GM21360 (cell line): ENCODE data around the gene SON.
"Not testable (repeated sequence)": the region's sequence is repeated elsewhere in the genome, so short reads cannot be mapped to it uniquely, and the experiment has no call there.

Experiments
- ATAC-seq: cut with Tn5 transposase; IDR thresholded peaks from one replicate; pipeline ENCODE4 v1.9.1; 2021; ENCODE audit warnings: mild to moderate bottlenecking, moderate library complexity; ENCODE audit not compliant: unreplicated experiment

Gene SON

DNA sequence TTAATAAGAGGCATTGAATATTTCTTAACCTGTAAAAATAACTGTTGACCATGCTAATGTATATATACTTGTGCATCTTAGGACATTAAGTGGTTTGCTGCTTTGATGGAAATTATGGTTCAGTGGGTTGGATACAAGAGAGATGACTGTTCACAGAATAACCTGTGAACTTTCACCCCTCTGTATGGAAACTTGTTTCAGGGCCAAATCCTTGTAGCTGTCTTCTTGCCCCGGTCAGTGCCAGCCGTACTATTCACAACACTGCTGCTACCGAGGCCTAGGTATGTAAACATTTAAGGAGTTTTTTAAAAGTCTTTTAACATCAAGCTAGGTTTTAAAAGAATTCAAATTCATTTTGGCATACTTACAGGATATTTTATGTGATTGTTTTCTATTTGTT is 29.5 kb downstream of the SON start:
- no peak for ATAC-seq

DNA sequence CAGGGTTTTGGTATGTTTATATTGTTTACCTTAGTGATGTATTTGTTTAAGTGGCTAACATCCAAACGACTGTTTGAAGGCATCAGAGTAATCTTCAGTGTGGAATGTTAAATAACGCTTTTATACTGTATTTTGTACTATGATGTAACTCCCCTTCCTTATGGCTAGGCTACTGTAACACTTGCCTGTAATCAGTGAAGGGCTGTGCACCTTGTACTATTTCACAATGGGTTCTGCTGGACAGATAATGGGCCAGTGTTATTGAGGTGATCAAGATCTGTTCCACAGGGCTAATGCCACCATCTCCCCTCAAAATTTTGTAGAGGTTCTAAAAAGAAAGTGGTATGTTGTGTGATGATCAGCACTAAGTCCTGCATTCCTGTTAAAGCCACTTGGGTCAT is 33.9 kb downstream of the SON start:
- ATAC-seq, result not testable (repeated sequence)

DNA sequence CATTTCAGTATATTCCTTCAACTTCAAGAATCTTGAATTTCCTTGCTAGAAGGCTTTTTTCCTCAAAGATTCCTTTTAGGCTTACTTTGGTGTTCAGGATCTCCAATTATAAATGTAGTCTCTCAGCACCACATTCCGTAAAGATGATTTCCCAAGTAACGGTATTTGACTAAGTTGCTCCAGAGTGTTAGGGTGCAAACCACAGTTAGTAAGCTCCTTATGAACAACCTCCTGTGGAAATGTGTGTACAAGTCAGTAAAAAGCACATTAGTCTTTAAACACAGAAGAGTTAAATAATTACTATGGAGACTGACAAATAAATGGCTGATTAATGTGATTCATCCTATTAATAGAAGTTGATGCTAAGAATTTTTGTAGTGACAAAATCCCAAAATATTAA is 35.4 kb downstream of the SON start:
- ATAC-seq, result no peak

GRCh38 chr21:33578959-33579542 is 36.2 kb downstream of the SON start:
- ATAC-seq, result no peak

- no peak for ATAC-seq
Observed at GRCh38 chr21:33584455-33584854, 41.6 kb downstream of the SON start.

- no peak for ATAC-seq
Observed at GRCh38 chr21:33586927-33587326, 44.1 kb downstream of the SON start.

DNA sequence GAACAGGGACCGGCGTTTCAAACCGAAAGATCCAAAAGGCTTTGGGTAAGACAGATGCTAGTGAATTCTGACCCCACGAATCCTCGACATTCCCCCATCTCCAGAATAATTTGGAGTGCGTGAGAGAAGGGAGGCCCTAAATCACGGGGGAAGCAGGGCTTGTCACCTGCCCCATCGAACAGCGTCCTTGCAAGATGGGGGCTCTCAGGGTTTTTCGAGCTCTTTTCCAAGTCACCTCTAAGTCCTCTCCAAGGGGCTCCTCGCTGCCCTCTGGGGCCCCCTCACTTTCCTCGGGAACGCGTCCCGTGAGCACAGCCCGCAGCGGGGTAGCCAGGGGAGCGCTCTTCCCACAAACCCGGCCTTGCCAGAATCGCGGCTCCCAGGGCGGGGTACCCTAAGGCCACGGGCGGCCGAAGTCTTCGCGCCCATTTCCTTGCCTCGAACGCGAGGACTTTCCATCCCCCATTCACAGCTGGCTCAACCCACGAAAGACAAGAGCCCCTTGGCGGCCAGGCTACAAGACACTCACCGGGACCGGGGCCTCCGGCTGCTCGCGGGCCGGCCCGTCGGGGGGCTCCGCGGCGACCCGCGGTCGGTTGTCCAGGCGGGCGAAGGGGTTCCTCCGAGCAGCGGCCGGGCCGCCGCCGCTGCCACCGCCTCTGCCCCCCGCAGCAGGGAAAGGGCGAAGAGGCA is 45.1 kb downstream of the SON start:
- peak; percentile 4 for ATAC-seq

DNA sequence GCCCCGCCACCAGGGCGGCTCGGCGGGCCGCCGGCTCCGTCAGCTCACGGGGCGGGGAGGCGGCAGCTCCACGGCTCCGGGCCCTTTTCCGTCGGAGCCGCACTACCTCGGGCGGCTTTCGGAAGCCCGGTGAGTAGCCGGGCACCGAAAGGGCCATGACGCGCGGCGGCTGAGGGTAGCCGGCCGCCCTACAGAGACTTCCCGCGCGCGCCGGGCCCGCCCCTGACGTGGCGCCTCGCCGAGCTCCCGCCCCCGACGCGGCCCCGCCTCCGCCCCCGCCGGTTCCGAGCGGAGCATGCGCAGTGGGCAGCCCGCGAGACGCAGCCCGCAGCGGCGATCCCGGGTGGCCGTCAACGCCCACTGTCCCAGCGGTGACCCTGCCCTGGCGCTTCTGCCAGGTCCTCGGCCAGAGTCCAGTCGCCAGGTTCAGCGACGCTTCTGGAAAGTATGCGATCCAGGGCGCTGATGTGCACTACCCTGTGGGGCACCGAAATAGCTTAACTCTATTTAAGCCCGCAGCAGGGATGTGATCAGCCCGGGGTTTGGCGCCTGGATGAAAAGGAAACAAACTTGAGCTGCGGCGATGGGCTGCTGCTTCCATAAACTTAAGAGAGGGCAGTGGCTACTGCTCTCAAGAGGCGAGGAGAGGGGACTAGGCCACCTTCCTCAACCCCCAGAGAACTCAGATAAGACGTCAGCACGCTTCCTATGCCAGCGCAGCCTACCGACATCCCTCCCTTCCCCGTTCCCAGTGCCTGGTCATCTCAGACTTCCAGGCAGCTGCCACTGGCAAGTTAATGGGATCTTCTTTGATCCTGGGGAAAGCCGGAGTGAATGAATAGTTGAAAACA is 45.9 kb downstream of the SON start, which contains the start of gene DONSON:
DONSON (minus strand) TSS at position 200 of the 851 bp plus-strand sequence; CDS start at position 157, 43 bp downstream.
- ATAC-seq, result peak; percentile 74

DNA sequence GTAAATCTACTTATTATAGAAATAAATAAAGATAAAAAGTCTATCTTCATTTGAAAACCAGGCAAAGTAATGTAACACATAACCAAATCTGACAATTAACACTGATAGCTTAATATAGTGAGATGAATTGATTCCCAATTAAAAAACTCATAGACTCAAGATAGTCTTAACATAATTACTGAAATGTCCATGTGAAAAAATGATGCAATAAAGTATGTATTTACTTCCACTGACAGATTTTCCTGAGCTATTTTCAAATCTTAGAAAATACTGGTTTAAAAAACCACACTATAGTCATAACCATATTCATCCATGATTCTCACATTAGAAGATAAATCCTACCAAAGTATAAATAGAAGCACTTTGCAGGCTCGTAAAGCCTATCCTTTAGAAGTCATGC is 55.2 kb downstream of the SON start:
- no peak for ATAC-seq

DNA sequence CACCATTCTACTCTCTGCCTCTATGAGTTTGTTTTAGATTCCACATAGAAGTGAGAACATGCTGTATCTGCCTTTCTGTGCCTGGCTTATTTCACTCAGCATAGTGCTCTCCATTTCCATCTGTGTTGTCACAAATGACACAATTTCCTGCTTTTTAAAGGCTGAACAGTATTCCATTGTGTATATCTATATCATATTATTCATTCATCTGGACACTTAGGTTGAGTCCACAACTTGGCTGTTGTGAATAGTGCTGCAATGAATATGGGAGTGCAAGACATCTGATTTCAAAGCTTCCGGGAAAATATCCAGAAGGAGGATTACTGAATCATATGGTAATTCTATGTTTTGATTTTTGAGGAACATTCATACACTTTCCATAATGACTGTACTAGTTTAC is 65.7 kb downstream of the SON start:
- ATAC-seq, result no peak

DNA sequence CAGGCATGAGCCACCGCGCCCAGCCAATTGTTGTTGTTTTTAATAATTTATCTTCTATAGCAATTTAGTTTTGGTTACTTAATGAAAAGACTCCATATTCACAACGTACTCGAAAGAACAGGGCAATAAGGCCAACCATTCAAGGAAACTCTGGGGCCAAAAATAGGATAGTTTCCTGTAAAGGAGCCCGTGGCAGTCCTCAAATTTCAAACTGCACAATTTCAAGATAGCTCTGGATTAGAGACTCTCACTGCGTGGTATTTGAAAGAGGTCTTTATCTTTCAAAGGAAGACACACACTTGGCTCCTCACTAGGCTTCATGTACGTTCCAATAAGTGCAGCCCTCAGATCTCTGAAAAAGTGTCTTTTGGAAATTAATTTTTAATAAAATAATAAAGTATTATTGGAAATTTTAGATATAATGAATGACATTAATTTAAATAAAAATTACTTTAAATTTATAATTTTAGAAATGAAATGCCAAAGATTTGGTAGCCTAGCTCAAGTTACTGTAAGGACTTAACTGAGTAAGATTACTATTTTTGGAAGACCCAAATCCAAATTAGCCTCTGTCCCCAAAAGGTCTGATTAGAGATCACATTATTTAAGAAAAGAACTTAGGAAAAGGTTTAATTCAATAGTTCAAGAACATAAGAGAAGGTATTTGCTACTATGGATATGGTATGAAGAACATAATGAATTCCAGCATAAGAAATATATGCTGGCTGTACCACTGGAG is 68.3 kb downstream of the SON start:
- ATAC-seq, result no peak

- ATAC-seq, result not testable (repeated sequence)
Observed at GRCh38 chr21:33617565-33617964, 74.7 kb downstream of the SON start.

GRCh38 chr21:33618407-33618806 is 75.6 kb downstream of the SON start:
- ATAC-seq, result no peak

DNA sequence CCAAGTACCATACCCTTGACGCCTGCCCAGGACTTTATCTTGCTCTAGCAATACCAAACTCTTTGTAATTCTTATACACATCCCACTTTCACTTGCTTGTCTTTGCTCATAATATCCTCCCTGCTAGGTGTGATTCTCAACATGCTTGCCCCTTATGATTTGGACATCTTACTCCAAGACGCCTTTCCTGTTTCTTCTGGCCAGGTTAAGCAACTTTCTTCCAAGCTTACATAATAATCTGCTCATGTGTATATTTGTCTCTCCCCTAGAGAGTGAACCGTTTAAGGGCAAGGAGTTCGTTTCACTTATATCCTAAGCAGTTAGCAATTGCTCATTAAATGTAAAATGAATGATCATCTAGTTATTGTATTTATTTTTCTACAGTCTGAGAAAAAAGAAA is 76.9 kb downstream of the SON start:
- ATAC-seq, result no peak

DNA sequence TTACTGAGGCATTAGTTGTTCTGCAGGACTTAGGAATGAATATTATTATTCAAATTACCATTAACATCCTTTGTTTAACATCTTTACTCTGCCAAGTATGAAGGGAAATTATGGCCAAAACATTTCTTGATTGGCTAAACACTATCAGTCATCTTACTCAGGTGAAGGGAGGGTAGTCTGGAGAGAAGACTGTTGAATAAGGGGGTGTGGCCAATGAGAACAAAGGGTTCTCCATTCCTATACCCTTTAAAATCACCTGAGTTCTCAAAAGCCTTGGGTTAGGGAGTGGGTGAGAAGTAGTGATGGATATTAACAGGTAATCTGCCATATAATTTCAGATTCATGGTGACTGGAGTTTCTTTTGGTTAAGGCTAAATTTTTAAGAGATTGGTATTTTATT is 79.4 kb downstream of the SON start:
- ATAC-seq, result no peak

DNA sequence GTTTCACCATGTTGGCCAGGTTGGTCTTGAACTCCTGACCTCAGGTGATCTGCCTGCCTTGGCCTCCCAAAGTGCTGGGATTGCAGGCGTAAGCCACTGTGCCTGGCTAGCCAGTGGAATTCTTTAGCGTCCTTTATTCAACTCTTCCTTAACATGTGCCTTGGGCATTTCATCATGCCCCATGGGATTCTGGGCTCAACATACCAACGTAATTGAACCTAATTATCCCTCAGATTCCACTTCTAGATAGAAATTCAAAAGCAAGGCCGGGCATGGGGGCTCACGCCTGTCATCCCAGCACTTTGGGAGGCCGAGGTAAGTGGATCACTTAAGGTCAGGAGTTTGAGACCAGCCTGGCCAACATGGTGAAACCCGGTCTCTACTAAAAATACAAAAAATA is 83.3 kb downstream of the SON start:
- not testable (repeated sequence) for ATAC-seq
